Measurements from ENCODE around the gene TMEM235.

The TMEM235 gene

GRCh38 chr17:78230996-78231935, at the start of gene TMEM235:
Gene TMEM235, plus strand, starts transcription at chr17:78231631. Its CDS starts 393 bp downstream, at chr17:78232024.
- no peak for DNase-seq (ENCODE audit: low spot score)

- no peak for DNase-seq (ENCODE audit: low spot score)
These were observed 48.9 kb upstream of the TMEM235 start for GRCh38 chr17:78182504-78182903.

- DNase-seq (ENCODE audit: low spot score), result no peak
These were observed 47.5 kb upstream of the TMEM235 start for GRCh38 chr17:78183916-78184315.

GRCh38 chr17:78184351-78184750, 47.1 kb upstream of the TMEM235 start:
- DNase-seq (ENCODE audit: low spot score), result no peak

GRCh38 chr17:78184868-78185267, 46.6 kb upstream of the TMEM235 start:
- DNase-seq (ENCODE audit: low spot score), result no peak

GRCh38 chr17:78185981-78186691, 45.3 kb upstream of the TMEM235 start:
- no peak for DNase-seq (ENCODE audit: low spot score)

GRCh38 chr17:78186692-78187595, 44.5 kb upstream of the TMEM235 start, which contains the start of the genes AFMID and TK1:
Gene AFMID, plus strand, starts transcription at chr17:78187362. Its CDS starts 9 bp downstream, at chr17:78187371.
Gene TK1, minus strand, starts transcription at chr17:78187052. Its CDS starts 58 bp downstream, at chr17:78186994.
- peak; percentile 99 for DNase-seq (ENCODE audit: low spot score)

GRCh38 chr17:78196716-78197115, 34.7 kb upstream of the TMEM235 start:
- DNase-seq (ENCODE audit: low spot score), result no peak

- DNase-seq (ENCODE audit: low spot score), result no peak
These were observed 34.1 kb upstream of the TMEM235 start for GRCh38 chr17:78197147-78197832.

- no peak for DNase-seq (ENCODE audit: low spot score)
These were observed 31.0 kb upstream of the TMEM235 start for GRCh38 chr17:78200451-78200850.

GRCh38 chr17:78202666-78203065, 28.8 kb upstream of the TMEM235 start:
- no peak for DNase-seq (ENCODE audit: low spot score)

GRCh38 chr17:78204387-78205123, 26.9 kb upstream of the TMEM235 start:
- no peak for DNase-seq (ENCODE audit: low spot score)

GRCh38 chr17:78205124-78205775, 26.2 kb upstream of the TMEM235 start:
- no peak for DNase-seq (ENCODE audit: low spot score)

GRCh38 chr17:78206298-78206697, 25.1 kb upstream of the TMEM235 start:
- no peak for DNase-seq (ENCODE audit: low spot score)

- DNase-seq (ENCODE audit: low spot score), result no peak
These were observed 22.9 kb upstream of the TMEM235 start for GRCh38 chr17:78208486-78208885.

GRCh38 chr17:78210111-78210510, 21.3 kb upstream of the TMEM235 start:
- DNase-seq (ENCODE audit: low spot score), result no peak

GRCh38 chr17:78211032-78211431, 20.4 kb upstream of the TMEM235 start:
- DNase-seq (ENCODE audit: low spot score), result no peak

- DNase-seq (ENCODE audit: low spot score), result peak; percentile 92
These were observed 17.3 kb upstream of the TMEM235 start, which contains the start of gene BIRC5 for GRCh38 chr17:78214016-78214705. Gene BIRC5, plus strand, starts transcription at chr17:78214253. Its CDS starts 64 bp downstream, at chr17:78214317.

GRCh38 chr17:78214706-78215061, 16.7 kb upstream of the TMEM235 start:
- DNase-seq (ENCODE audit: low spot score), result no peak
